ENCODE measurements around the gene SLC39A8. TPM values are rescaled to one million over a fixed set of nuclear protein-coding genes. Genes with fewer than 3 reads are reported as not detected.

The SLC39A8 gene
- total RNA-seq, 1 donor from 2014 or later: 6.6 TPM

DNA sequence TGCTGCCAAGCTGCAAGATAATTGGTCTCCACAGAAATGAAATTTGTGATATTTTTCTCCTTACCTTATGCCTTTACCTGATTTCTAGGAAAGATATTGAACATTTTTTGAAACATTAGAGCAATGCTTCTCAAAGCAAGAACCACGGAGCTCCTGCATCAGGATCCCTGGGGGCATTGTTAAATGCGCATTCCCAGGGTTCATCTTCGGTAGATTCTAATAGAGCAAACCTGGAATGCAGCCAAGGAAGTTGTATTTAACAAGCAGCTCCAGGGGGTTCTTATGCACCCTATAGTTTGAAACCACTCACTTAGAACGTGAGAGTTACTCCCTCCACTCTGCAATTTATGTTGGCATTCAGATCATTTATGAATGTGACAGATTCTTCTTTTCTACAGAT lies 126.2 kb downstream of the SLC39A8 start:
- DNase-seq (ENCODE audit: low read depth): no peak
- TF ChIP-seq, protein P1, sequence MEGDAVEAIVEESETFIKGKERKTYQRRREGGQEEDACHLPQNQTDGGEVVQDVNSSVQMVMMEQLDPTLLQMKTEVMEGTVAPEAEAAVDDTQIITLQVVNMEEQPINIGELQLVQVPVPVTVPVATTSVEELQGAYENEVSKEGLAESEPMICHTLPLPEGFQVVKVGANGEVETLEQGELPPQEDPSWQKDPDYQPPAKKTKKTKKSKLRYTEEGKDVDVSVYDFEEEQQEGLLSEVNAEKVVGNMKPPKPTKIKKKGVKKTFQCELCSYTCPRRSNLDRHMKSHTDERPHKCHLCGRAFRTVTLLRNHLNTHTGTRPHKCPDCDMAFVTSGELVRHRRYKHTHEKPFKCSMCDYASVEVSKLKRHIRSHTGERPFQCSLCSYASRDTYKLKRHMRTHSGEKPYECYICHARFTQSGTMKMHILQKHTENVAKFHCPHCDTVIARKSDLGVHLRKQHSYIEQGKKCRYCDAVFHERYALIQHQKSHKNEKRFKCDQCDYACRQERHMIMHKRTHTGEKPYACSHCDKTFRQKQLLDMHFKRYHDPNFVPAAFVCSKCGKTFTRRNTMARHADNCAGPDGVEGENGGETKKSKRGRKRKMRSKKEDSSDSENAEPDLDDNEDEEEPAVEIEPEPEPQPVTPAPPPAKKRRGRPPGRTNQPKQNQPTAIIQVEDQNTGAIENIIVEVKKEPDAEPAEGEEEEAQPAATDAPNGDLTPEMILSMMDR (conservative IDR thresholded peaks at IDR 0.05; ENCODE audit: low read depth, low read length): no peak

DNA sequence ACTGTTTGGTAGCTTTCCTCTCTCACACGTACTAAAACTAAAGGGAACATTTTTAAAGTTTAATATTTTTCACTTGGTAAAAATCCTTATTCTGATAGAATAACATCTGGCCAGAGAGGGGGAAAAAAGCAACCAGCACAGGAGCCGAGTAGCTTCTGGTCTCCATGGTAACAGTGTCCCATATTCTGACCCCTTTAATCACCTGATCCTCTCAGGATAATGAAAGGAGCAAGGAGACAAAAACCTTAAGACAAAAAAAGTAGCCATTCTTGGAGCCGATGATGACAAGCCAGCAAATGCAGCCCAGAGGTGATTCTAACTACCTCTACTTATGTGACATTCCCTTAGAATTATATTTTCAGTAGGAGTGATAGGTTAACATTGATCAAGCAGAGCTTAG lies 126.6 kb downstream of the SLC39A8 start:
- DNase-seq (ENCODE audit: low read depth): no peak
- TF ChIP-seq, protein P1 (conservative IDR thresholded peaks at IDR 0.05; ENCODE audit: low read depth, low read length): no peak
- H3K4me3 ChIP-seq (ENCODE audit: low read depth, low read length): no peak overlapping the region

More for the DNA sequence above, 126.2 kb downstream of the SLC39A8 start:
- H3K4me3 ChIP-seq (ENCODE audit: low read depth, low read length): no peak overlapping the region

DNA sequence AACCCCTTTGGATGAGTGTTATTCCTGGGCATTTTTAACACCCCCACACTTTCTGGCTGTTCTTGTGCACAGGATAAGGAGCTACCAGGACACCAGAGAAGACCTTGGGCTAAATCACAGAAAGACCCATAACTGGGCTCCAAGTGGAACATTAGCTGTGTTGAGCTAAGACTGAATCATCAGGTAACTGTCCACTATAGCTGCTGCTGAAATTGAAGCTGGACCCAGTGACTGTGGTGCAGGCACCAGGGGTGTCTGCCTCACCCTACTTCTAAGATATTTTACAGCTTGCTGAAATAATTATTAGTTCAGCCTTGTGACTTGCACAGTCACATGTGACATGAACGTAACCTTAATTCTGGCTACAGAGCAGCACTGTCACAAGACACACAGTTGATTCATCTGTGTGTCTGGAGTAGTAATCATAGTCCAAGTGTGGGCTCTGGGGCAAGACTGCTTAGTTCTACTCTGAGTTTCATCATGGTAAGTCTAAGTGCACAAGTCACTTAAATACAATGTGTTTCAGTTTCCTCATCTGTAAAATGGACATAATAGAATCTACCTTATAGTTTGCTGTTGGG lies 127.4 kb downstream of the SLC39A8 start:
- TF ChIP-seq, protein P1 (conservative IDR thresholded peaks at IDR 0.05; ENCODE audit: low read depth, low read length): no peak
- no peak overlapping the region for H3K4me3 ChIP-seq (ENCODE audit: low read depth, low read length)
- peak; percentile 9 for DNase-seq (ENCODE audit: low read depth)

DNA sequence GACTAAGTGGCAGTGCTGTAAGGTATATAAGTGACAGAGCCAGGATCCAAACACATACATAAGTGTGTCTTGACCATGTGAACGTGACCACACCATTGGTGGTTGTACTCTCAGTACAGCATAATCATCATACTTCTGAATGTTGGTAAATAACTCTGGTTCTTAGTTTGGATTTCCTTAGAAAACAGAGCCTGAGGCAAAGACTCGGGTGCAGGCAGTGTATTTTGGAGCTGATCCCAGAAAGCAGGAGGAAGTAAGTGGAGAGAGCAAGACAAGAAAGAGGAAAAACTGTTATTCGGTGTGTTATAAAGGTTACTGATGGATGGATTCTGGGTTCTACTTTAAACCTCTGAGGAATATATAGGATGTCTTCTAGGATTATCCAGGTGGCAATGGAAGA lies 127.9 kb downstream of the SLC39A8 start:
- TF ChIP-seq, protein P1 (conservative IDR thresholded peaks at IDR 0.05; ENCODE audit: low read depth, low read length): no peak
- no peak overlapping the region for H3K4me3 ChIP-seq (ENCODE audit: low read depth, low read length)
- no peak for DNase-seq (ENCODE audit: low read depth)

DNA sequence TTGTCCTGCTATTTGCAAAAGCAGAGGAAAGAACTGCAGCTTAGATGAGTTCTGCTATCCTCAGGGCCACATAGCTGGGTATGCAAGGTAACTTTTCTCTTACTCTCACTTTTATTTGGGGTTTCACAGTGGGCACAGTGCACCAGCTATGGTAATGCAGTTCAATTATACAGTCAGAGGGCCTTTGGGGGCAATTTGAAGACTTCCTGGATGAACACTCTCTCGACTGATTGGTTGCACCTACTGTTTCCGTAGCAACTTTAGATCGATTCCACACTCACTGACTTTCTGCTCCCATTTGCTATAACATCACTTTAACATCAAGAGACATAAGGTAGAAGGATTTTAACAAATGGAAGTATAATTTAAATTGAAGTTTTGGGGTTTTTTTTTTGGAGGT lies 128.6 kb downstream of the SLC39A8 start:
- no peak overlapping the region for H3K4me3 ChIP-seq (ENCODE audit: low read depth, low read length)
- TF ChIP-seq, protein P1 (conservative IDR thresholded peaks at IDR 0.05; ENCODE audit: low read depth, low read length): no peak
- no peak for DNase-seq (ENCODE audit: low read depth)

DNA sequence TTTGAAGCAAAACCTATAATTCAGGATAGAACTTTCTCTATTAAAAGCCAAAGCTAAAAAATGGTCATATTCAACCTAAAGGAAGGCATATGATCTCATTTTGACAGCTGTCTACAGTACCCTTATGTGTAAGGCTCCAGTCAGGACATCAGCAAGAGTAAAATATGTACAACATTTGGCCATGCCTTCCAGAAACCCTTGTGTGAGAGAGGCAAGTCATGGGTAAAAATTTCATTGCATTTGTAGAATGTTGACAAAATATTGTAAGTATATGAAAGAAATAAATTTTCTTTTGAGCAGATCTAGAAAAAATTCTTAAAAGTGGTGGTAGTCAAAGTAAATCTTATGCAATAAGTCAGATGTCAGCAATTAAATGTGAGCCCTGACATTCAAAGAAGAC lies 132.3 kb downstream of the SLC39A8 start:
- H3K4me3 ChIP-seq (ENCODE audit: low read depth, low read length): no peak overlapping the region
- DNase-seq (ENCODE audit: low read depth): no peak
- TF ChIP-seq, protein P1 (conservative IDR thresholded peaks at IDR 0.05; ENCODE audit: low read depth, low read length): no peak

Other genes with a start within 250 kb of the SLC39A8 start
- gene NFKB1, start 155.9 kb upstream of the SLC39A8 start, total RNA-seq: 26.2 and 35.1 TPM in 2 replicates

Measured in epithelial cell of proximal tubule (primary cell).